CD14-positive monocyte (primary cell): ENCODE data around the gene ANKRD37. TPM values are rescaled to one million over a fixed set of nuclear protein-coding genes. Genes with fewer than 3 reads are reported as not detected.

Experiments used
- DNase-seq, 3 donors: peaks; one replicate each; pipeline ENCODE4 v3.0.0-alpha.2; 2011 to 2022
- H2AFZ ChIP-seq: 2 replicates; pipeline ENCODE4 v1.6.0; 2012; ENCODE audit warnings: mild to moderate bottlenecking, low read depth, low read length, inconsistent platforms; ENCODE audit not compliant: insufficient read depth, poor library complexity, severe bottlenecking
- H3K27ac ChIP-seq, 2 donors: 1 replicate in 1 of 2; 2 replicates in 1 of 2; pipeline ENCODE4 v1.5.1; 2012 to 2013; ENCODE audit warnings: low read length in 2 of 2, control low read depth in 1 of 2, inconsistent platforms in 1 of 2, low read depth in 1 of 2, mild to moderate bottlenecking in 1 of 2
- H3K27me3 ChIP-seq, 2 donors: one replicate each; pipeline versions ENCODE4 v1.6.0 to v1.6.1; 2011 to 2013; ENCODE audit warnings: low read length in 2 of 2; ENCODE audit not compliant: control insufficient read depth in 2 of 2, insufficient read depth in 2 of 2
- H3K36me3 ChIP-seq, 2 donors: replicated peaks in 1 of 2; 1 replicate in 1 of 2; 2 replicates in 1 of 2; pipeline versions ENCODE4 v1.5.1 to v1.6.1; 2012 to 2013; ENCODE audit warnings: low read length in 2 of 2, control low read depth in 1 of 2, inconsistent platforms in 1 of 2, mild to moderate bottlenecking in 1 of 2; ENCODE audit not compliant: insufficient read depth in 2 of 2, control insufficient read depth in 1 of 2
- H3K4me1 ChIP-seq, 2 donors: 1 replicate in 1 of 2; 2 replicates in 1 of 2; pipeline versions ENCODE4 v1.5.1 to v1.6.1; 2012 to 2013; ENCODE audit warnings: low read length in 2 of 2, control low read depth in 1 of 2, inconsistent platforms in 1 of 2, mild to moderate bottlenecking in 1 of 2, moderate library complexity in 1 of 2; ENCODE audit not compliant: insufficient read depth in 2 of 2, control insufficient read depth in 1 of 2
- H3K4me2 ChIP-seq: replicated peaks from 2 replicates; pipeline ENCODE3; 2012; ENCODE audit warnings: low read length, moderate library complexity, mild to moderate bottlenecking; ENCODE audit not compliant: poor library complexity, severe bottlenecking; ENCODE audit errors: extremely low read depth
- H3K4me3 ChIP-seq, 3 experiments: fragments of 200-600 bp in 1 of 3; sonication (generic) in 1 of 3; replicated peaks in 1 of 3; 1 replicate in 2 of 3; 2 replicates in 1 of 3; pipeline ENCODE4 v1.5.1; 2011 to 2013; ENCODE audit warnings: low read length in 3 of 3, mild to moderate bottlenecking in 3 of 3, control low read depth in 2 of 3, low read depth in 2 of 3, inconsistent platforms in 1 of 3, moderate library complexity in 1 of 3
- H3K79me2 ChIP-seq: 2 replicates; pipeline ENCODE4 v1.6.0; 2012; ENCODE audit warnings: mild to moderate bottlenecking, control low read depth, inconsistent platforms, low read length, moderate library complexity; ENCODE audit not compliant: insufficient read depth
- H3K9ac ChIP-seq: 2 replicates; pipeline ENCODE4 v1.6.0; 2017; ENCODE audit warnings: low read length, mild to moderate bottlenecking; ENCODE audit not compliant: insufficient read depth, poor library complexity, severe bottlenecking
- H3K9me3 ChIP-seq, 2 donors: replicated peaks in 1 of 2; 1 replicate in 1 of 2; 2 replicates in 1 of 2; pipeline versions ENCODE4 v1.5.1 to v1.6.1; 2012 to 2013; ENCODE audit warnings: low read length in 2 of 2, control low read depth in 1 of 2; ENCODE audit not compliant: control insufficient read depth in 1 of 2, insufficient read depth in 1 of 2
- H4K20me1 ChIP-seq: 2 replicates; pipeline ENCODE4 v1.6.0; 2012; ENCODE audit warnings: mild to moderate bottlenecking, low read length, control low read depth, moderate library complexity; ENCODE audit not compliant: insufficient read depth
- H3K27ac Mint-ChIP-seq, 7 donors: one replicate each; pipeline ENCODE4 v1.8.0; 2020; ENCODE audit warnings: mild to moderate bottlenecking in 7 of 7, mixed read lengths in 7 of 7, moderate library complexity in 6 of 7, inconsistent platforms in 2 of 7
- H3K27me3 Mint-ChIP-seq, 3 donors: one replicate each; pipeline ENCODE4 v1.8.0; 2021 to 2022; ENCODE audit warnings: low read depth in 3 of 3, mild to moderate bottlenecking in 3 of 3, mixed read lengths in 3 of 3, moderate library complexity in 3 of 3, inconsistent platforms in 1 of 3
- H3K36me3 Mint-ChIP-seq, 2 donors: one replicate each; pipeline ENCODE4 v1.8.0; 2020; ENCODE audit warnings: mixed read lengths in 2 of 2, inconsistent platforms in 1 of 2, mild to moderate bottlenecking in 1 of 2
- H3K4me1 Mint-ChIP-seq: one replicate; pipeline ENCODE4 v1.8.0; 2020; ENCODE audit warnings: mild to moderate bottlenecking, mixed read lengths
- H3K4me3 Mint-ChIP-seq, 2 donors: one replicate each; pipeline ENCODE4 v1.8.0; 2020; ENCODE audit warnings: mild to moderate bottlenecking in 2 of 2, mixed read lengths in 2 of 2, moderate library complexity in 1 of 2
- H3K9me3 Mint-ChIP-seq, 7 donors: one replicate each; pipeline ENCODE4 v1.8.0; 2020 to 2022; ENCODE audit warnings: mixed read lengths in 7 of 7, mild to moderate bottlenecking in 6 of 7, moderate library complexity in 6 of 7, inconsistent platforms in 2 of 7
- CTCF ChIP-seq: fragments of 200-600 bp; IDR thresholded peaks from one replicate; pipeline ENCODE4 v1.8.0; 2022; ENCODE audit warnings: antibody characterized with exemption, mild to moderate bottlenecking
- WGBS: methylation state at CpG from one replicate; pipeline ENCODE4 v1.1.5; 2013; ENCODE audit warnings: missing lambda C conversion rate; ENCODE audit not compliant: insufficient coverage; 5-methylcytosine and 5-hydroxymethylcytosine counted together
- intact Hi-C, 2 donors: fragments of 100-400 bp; cut with micrococcal nuclease; formaldehyde crosslinking; loops; one replicate each; pipeline versions ENCODE4 v1.15.0 to v1.15.1; 2023
- polyA plus RNA-seq, 3 donors: library from polyadenylated mRNA; depleted of rRNA in 1 of 3; unstranded in 2 of 3; stranded (reverse) in 1 of 3; fragments of 300-500 nt in 2 of 3; fragments of >200 nt in 1 of 3; fragmentation: Illumina TruSeq in 2 of 3; gene quantifications; 1 replicate in 2 of 3; 2 replicates in 1 of 3; pipeline ENCODE4 v1.2.3, GENCODE V29; 2012 to 2021

ANKRD37 gene
- polyA plus RNA-seq, 3 donors = 4.2 to 6.5 (median 5.4) TPM

- Mint-ChIP-seq H3K4me1 (peaks cover 9% of the 10 kb centered on the region), H3K36me3 (no peaks in the 10 kb centered on the region)
- intact Hi-C loops = no loop called here
Measured at GRCh38 chr4:185390941-185391340, 5.7 kb upstream of the ANKRD37 start.

GRCh38 chr4:185392156-185392555 is 4.5 kb upstream of the ANKRD37 start:
- no CpG with 5 or more reads among the region's 1 CpG for WGBS

More at GRCh38 chr4:185390941-185391340, 5.7 kb upstream of the ANKRD37 start:
- no peak for DNase-seq
- Histone ChIP-seq H3K4me3 (no peak overlapping the region), H3K4me2 (no peak overlapping the region), H3K79me2 (no peaks in the 10 kb centered on the region), H3K9ac (no peak overlapping the region), H2AFZ (no peak overlapping the region), H3K4me1 (peaks cover 3 to 5% of the 10 kb centered on the region in 2 donors), H4K20me1 (no peaks in the 10 kb centered on the region), H3K9me3 (no peaks in the 10 kb centered on the region), H3K36me3 (no peaks in the 10 kb centered on the region), H3K27ac (no peak overlapping the region), H3K27me3 (peaks cover 0 to 10% of the 10 kb centered on the region in 2 donors)
- 95% methylated on average over 4 of the region's 6 CpGs for WGBS
- no peak overlapping the region for H3K27ac Mint-ChIP-seq
- H3K27me3 Mint-ChIP-seq = peaks cover 7 to 23% (median 17%) of the 10 kb centered on the region in 3 donors
- no peak for TF ChIP-seq CTCF
- peaks cover 0 to 2% (median 0%) of the 10 kb centered on the region in 7 donors for H3K9me3 Mint-ChIP-seq
- no peak overlapping the region for H3K4me3 Mint-ChIP-seq

More at GRCh38 chr4:185392156-185392555, 4.5 kb upstream of the ANKRD37 start:
- Histone ChIP-seq H3K9me3 (no peaks in the 10 kb centered on the region), H3K4me2 (no peak overlapping the region), H3K9ac (no peak overlapping the region), H4K20me1 (no peaks in the 10 kb centered on the region), H2AFZ (no peak overlapping the region), H3K36me3 (no peaks in the 10 kb centered on the region), H3K4me3 (no peak overlapping the region), H3K27me3 (peaks cover 0 to 8% of the 10 kb centered on the region in 2 donors), H3K79me2 (no peaks in the 10 kb centered on the region), H3K27ac (no peak overlapping the region), H3K4me1 (peaks cover 13 to 17% of the 10 kb centered on the region in 2 donors)
- no peak overlapping the region for H3K27ac Mint-ChIP-seq
- H3K4me1 Mint-ChIP-seq = peaks cover 15% of the 10 kb centered on the region
- H3K9me3 Mint-ChIP-seq = peaks cover 0 to 2% (median 0%) of the 10 kb centered on the region in 7 donors
- peaks cover 9 to 20% (median 15%) of the 10 kb centered on the region in 3 donors for H3K27me3 Mint-ChIP-seq
- DNase-seq = no peak
- TF ChIP-seq CTCF = no peak
- peaks cover 0 to under 1% of the 10 kb centered on the region in 2 donors for H3K36me3 Mint-ChIP-seq
- H3K4me3 Mint-ChIP-seq = no peak overlapping the region
- intact Hi-C loops = no loop called here
